ENCODE measurements around the gene ATP13A5. TPM values are rescaled to one million over a fixed set of nuclear protein-coding genes. Genes with fewer than 3 reads are reported as not detected.

ATP13A5 gene
- total RNA-seq, 1 donor, result not detected

DNA sequence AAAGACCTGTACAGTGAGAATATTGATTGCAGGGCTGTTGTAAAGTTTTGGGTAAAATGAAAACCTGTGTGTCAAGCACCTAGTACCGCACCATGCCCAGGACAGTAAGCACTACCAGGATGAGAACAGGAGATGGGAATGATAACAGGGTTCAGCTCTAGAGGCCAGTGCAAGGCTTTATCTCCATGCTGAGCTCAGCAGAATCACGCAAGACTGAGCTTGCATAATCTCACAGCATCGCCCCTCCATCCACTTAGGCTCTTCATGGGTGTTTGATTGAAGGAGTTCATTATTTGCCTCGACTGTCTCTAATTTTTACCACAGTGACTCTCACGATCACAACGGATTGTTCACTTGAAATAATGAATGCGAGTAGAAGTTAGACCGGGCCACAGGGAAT lies 2.9 kb downstream of the ATP13A5 start:
- no peak overlapping the region for H3K4me3 ChIP-seq (ENCODE audit: low read depth, low read length)
- DNase-seq (ENCODE audit: low read depth), result no peak
- TF ChIP-seq, protein P1, sequence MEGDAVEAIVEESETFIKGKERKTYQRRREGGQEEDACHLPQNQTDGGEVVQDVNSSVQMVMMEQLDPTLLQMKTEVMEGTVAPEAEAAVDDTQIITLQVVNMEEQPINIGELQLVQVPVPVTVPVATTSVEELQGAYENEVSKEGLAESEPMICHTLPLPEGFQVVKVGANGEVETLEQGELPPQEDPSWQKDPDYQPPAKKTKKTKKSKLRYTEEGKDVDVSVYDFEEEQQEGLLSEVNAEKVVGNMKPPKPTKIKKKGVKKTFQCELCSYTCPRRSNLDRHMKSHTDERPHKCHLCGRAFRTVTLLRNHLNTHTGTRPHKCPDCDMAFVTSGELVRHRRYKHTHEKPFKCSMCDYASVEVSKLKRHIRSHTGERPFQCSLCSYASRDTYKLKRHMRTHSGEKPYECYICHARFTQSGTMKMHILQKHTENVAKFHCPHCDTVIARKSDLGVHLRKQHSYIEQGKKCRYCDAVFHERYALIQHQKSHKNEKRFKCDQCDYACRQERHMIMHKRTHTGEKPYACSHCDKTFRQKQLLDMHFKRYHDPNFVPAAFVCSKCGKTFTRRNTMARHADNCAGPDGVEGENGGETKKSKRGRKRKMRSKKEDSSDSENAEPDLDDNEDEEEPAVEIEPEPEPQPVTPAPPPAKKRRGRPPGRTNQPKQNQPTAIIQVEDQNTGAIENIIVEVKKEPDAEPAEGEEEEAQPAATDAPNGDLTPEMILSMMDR (IDR thresholded peaks at IDR 0.05; ENCODE audit: insufficient read depth, low read length), result no peak

DNA sequence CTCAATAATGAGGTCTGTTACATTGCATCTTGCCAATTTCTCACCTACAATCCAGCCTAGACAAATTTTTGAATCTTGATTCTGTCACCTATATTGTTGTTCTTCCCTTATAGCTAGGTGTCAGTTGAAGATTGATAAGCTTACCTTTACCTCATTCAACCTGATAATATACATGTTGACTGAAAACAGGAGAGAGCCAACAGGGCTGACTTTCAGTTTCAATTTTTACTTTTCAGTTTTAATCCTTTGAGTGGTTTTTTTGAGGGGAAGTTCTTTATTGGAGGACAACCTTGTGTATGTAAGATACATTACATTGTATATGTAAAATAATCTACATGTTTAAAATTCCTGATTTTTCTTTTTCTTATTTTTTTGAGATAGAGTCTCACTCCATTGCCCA lies 5.8 kb downstream of the ATP13A5 start:
- TF ChIP-seq, protein P1 (IDR thresholded peaks at IDR 0.05; ENCODE audit: insufficient read depth, low read length), result no peak
- H3K4me3 ChIP-seq (ENCODE audit: low read depth, low read length), result no peak overlapping the region
- DNase-seq (ENCODE audit: low read depth), result no peak

- TF ChIP-seq, protein P1 (IDR thresholded peaks at IDR 0.05; ENCODE audit: insufficient read depth, low read length), result no peak
- H3K4me3 ChIP-seq (ENCODE audit: low read depth, low read length), result no peak overlapping the region
- DNase-seq (ENCODE audit: low read depth), result no peak
Observed at GRCh38 chr3:193367868-193368267, 10.7 kb downstream of the ATP13A5 start.

GRCh38 chr3:193357291-193357690 lies 21.3 kb downstream of the ATP13A5 start:
- TF ChIP-seq, protein P1 (IDR thresholded peaks at IDR 0.05; ENCODE audit: insufficient read depth, low read length), result no peak
- no peak overlapping the region for H3K4me3 ChIP-seq (ENCODE audit: low read depth, low read length)
- no peak for DNase-seq (ENCODE audit: low read depth)

- TF ChIP-seq, protein P1 (IDR thresholded peaks at IDR 0.05; ENCODE audit: insufficient read depth, low read length), result no peak
- no peak overlapping the region for H3K4me3 ChIP-seq (ENCODE audit: low read depth, low read length)
- no peak for DNase-seq (ENCODE audit: low read depth)
Observed at GRCh38 chr3:193354423-193354822, 24.1 kb downstream of the ATP13A5 start.

DNA sequence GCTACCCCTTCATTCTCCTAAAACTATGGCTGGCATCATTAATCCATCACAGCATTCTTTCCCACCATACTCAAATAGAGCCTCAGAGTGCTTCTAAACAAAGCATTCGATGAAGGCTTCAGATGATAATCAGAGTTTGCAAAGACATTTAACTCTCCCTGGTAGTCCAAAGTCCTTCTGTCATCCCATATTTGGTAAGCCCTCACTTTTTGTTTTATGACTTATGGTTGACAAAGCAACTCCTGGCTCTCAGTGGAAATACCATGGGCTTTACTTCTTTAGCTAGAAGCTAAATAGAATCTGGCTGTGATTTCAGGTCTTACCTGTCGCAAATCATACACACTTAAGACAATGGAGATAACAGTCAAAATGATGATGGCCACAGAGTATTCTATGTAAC lies 27.8 kb downstream of the ATP13A5 start:
- DNase-seq (ENCODE audit: low read depth), result no peak
- no peak overlapping the region for H3K4me3 ChIP-seq (ENCODE audit: low read depth, low read length)
- TF ChIP-seq, protein P1 (IDR thresholded peaks at IDR 0.05; ENCODE audit: insufficient read depth, low read length), result no peak

DNA sequence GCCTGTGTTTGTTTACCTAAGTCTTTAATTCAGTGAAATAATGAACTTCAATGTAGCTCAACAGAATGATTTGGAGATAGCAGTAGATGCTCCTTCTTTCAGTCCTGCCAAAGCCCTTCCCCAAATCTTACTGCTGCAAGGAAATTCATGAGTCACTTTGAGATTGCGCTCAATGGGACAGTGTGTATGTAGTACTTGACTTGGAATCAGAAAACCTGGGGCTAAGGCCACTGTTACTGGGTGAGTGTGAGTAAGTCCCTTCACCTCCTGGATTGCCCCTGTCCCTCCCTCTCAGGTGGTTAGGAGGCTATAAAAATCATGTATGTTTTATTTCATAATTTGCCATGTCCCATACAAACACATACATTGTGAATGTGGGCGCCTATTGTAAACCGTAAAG lies 29.9 kb downstream of the ATP13A5 start:
- DNase-seq (ENCODE audit: low read depth), result no peak
- H3K4me3 ChIP-seq (ENCODE audit: low read depth, low read length), result no peak overlapping the region
- TF ChIP-seq, protein P1 (IDR thresholded peaks at IDR 0.05; ENCODE audit: insufficient read depth, low read length), result no peak

All from fibroblast of the aortic adventitia (primary cell).